GM21717 (cell line): ENCODE results near the gene PCNX2.
"Not testable (repeated sequence)": the region's sequence is repeated elsewhere in the genome, so short reads cannot be mapped to it uniquely, and the experiment has no call there.

Source experiments
- ATAC-seq: cut with Tn5 transposase; IDR thresholded peaks from one replicate; pipeline ENCODE4 v1.9.1; 2021; ENCODE audit warnings: mild to moderate bottlenecking, moderate library complexity; ENCODE audit not compliant: unreplicated experiment

Gene PCNX2

DNA sequence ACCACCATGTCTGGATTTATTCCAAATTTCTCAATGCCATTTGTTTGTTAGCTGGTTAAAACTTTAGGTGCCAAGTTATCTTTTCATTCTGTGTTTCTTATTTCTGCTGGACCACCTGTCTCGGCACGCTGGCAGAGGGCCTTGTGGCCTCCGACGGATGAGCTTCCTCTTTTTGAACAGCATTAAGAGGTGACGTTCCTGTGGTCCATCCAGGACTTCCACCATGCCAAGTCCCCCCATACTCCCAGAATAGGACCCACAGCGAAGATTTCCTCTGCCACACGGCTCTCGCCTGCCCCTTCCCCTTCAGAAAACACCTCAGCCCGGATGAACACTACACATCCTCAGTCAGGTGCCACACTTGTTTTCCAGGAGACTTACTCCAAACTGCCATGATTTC, 271.3 kb downstream of the PCNX2 start:
- ATAC-seq = no peak

DNA sequence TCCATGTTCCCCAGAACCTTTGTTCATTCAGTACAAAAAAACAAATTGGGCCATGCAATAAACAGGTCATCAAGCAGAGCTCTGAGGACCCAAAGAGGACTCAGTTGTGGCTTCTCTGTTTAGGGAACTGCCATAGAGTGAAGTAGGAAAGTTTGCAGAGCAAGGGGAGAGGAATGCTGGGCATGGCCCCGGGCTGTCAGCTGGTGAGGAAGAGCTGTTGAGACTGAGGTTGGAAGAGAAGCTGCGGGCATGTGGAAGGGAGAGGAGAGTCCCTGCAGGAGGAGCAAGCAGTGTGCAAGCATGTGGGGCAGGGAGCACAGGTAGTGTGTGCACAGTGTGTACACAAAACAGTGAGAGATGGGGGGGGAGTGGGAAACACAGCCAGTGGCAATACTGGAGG, 273.3 kb downstream of the PCNX2 start:
- ATAC-seq = no peak

DNA sequence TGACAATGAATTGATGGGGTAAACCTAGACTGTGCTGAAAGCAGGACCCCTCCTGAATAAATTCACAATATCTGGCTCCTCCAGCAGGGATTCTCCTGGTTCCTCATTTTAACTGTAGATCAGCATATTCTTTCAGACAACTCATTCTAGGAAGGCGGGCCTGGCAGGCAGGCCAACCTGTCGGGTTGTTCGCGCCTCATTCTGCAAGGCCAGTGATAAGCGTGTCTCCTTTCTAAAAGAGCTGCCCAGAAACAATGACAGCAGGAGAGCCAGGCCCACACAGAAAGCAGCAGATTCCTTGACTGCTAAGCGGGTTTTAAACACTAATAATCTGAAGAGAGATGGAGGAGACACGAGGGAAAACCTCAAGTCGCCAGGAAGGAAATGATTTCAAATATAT, 275.1 kb downstream of the PCNX2 start:
- no peak for ATAC-seq

DNA sequence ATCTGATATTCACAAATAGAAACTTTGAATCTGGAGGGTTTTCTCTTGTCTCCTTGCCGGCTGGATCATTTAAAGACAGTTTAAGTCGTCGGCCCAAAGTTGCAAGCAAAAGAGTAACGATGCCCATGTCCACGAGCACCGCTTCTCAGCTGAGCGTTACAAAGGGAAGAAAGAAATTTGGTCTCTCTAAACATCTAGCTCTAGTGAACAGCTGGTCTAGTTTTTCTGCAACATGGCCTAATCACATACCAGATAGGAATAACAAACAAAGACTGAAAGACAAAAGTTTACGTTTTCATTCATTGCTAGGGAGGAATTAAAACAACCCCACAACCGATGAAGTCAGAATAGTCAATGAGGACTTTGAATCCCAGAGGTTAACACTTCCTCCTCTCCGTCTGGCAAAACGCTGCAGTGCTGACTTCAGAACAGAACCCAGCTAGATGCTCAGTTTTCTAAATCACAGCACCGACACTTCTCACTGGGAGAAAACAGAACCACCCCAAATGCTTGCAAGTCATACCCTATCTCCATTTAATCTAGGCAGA, 275.7 kb downstream of the PCNX2 start:
- no peak for ATAC-seq

DNA sequence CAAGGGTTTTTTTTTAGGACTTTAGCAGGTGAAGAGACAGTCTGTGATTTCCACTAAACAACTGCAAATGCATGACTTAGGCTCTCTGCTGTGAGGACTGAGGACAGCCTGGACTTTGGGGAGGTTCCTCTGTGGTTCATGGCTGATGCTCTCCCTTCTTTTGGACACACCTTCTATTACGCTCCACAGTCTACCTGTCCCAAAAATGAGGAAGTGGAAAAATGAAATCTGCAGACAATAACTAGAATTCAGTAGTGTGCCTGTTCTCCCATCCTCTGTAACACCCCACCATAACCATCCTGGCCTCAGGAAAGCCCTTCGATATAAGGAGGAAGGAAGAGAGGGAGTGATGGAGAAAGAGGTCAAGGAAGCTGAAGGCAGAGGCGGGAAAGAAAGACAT, 276.4 kb downstream of the PCNX2 start:
- ATAC-seq = no peak

DNA sequence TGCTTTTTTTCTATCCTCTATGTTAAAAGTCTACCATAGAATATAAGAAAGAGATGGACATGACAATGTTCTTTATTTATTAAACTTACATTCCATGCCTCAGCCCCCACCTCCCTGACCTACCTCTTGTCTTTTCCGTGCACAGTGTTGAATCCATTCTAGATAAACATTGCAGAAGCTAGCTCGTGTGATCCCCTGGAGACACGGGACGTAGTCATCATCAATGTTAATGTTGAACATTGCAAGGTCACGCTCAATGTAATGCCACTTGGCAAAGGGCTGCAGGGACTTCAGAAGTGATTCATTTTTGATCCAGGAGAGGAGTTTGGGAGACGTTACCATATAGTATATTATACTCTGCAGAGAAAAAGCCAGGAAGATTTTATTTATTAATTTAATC, 278.7 kb downstream of the PCNX2 start:
- no peak for ATAC-seq

DNA sequence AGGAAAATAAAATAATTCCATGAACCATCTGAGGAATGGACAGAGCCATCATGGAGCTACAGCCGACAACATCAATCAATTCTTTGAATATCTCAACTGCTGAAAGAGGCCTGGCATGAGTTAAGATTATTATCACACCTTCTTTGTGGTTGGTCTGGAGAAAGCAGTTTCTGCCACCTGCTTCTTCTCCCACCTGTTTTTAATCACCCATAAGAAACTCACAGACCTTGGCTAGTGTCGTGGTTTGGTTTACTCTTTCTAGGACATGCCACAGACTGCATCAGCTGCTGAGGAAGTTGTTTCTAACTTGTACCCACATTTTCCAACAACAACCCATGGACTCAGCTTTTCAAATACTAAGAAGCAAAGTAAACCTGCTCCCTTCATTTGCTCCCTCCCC, 279.6 kb downstream of the PCNX2 start:
- peak; percentile 73 for ATAC-seq

DNA sequence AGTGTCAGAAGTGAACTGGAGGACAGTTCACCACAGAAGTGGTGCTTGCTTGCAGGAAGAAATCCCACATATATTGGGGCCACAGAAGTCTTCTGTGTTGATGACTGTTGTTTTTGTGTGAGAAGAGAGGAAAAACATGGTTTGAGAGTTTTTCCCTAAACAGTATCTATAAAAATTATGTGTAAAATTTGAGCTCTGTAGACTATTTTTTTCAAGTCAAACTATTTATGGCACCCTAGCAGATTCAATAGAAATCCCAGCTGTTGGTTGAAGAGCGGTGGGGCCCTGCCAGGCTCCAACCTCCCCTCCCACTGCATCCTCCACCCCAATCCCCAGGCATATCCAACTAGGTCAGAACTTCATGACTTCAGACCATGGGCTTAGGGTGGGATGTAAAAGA, 283.5 kb downstream of the PCNX2 start:
- ATAC-seq = no peak

DNA sequence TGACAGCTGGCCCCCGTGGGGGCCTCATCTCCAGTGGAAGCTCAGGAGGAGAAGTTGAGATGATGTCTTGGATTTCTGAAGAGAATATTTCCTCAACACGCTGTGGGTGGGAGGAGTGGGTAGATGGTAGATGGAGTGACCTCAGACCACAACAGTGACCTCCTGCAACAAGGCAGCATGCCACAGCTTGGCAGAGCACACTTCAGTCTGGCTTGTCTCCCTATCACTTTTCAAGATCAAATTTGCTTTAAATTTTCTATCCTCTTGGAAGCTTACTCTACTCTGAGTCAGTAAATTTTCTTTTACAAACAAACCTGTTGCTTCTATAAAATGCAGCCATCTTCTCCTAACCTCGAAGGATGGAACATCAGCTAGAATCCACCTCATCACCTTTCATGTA, 285.4 kb downstream of the PCNX2 start:
- ATAC-seq = no peak

DNA sequence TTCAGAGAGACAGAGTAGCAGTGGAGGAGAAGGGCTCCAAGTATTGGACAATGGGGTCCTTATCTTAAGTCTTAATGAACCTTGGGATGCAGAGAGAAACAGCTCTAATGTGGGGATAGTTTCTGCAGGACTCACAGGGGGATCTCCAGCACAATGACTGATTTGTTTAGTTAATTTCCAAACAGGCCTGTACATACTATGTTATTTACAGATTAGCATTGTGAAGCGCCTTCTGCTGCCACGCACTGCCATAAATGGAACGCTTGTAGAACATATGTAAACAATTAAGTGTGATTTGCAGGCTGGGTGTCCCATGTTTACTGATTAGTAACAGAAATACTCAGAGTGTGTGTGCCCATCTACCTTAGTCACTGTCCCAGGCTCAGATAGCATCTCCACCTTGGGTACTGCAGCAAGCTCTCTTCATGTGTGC, 289.0 kb downstream of the PCNX2 start:
- no peak for ATAC-seq

DNA sequence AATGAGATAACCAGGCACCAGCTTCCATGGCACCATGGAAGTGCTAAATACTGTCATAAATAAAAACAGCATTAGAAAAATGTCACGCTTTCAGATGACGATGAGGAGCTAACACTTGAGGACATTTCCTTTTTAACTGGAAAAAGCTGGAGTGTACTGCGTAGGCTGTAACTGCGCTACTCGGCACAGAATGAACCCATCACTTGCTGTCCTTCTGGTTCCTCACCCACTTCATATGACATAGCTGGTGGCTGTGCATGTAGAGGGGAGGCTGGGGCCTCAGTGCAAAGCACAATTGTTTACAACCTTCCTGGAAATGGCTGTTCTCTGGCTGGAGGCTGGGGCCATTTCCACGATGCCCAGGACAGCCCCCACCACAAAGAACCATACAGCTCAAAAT, 289.4 kb downstream of the PCNX2 start:
- no peak for ATAC-seq

DNA sequence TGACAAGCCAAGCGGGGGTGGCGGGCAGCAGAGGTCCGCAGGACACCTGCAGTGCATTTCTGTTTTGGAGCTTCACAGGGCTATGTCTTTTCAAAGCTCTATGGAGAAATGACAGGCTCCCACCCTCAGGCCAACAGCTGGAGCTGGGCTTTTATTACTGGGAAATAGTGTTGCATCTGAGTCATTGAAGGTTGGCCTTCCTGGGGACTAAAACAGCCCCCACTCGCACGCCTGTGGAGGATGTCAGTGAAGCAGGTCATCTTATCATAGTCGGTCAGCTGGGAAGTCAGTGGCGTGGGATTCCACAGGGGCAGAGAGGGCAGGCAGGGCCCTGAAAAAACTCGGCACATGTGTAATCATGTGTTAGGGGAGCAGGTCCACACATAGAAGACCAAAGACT, 289.8 kb downstream of the PCNX2 start:
- ATAC-seq = no peak

DNA sequence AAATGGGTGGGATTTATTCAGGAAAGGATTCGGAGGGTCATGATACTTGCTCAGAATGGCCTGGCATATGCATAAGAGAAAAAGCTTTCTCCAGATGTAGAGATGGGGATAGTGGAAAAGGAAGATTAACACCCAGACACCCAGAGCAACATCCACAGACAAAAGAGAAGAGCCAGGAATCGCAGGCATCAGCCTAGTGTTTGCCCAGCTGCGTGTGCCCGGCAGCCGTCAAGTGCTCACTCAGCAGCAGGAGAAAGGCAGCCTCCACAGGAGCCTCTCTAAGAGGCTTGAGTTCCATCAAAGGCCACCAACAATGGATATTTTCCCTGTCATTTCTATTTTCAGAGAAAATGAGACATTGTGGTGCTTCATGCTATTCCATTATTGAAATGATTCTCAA, 290.4 kb downstream of the PCNX2 start:
- no peak for ATAC-seq

DNA sequence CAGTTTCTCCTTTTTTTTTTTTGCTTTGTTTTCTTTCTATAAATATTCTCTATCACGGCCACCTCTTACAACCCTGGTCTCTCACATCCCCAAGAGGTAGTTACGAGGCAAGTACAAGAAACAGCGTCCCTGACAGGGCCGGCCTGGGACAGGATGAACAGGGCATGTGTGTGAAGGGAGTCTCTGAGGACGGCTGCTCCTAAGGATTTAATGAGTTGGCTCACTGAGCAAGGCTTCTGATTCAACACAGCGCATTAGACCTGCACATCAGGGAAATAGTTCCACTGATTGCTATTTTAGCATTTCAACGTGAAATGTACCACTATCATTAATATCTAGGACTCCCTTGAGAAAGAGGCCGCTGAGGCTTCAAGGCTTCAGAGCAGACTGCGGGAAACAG, 291.1 kb downstream of the PCNX2 start:
- no peak for ATAC-seq

DNA sequence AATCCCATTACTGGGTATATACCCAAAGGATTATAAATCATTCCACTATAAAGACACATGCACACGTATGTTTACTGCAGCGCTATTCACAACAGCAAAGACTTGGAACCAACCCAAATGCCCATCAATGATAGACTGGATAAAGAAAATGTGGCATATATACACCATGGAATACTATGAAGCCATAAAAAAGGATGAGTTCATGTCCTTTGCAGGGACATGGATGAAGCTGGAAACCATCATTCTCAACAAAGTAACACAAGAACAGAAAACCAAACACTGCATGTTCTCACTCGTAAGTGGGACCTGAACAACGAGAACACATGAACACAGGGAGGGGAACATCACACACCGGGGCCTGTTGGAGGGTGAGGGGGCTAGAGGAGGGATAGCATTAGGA, 291.9 kb downstream of the PCNX2 start:
- ATAC-seq = not testable (repeated sequence)

DNA sequence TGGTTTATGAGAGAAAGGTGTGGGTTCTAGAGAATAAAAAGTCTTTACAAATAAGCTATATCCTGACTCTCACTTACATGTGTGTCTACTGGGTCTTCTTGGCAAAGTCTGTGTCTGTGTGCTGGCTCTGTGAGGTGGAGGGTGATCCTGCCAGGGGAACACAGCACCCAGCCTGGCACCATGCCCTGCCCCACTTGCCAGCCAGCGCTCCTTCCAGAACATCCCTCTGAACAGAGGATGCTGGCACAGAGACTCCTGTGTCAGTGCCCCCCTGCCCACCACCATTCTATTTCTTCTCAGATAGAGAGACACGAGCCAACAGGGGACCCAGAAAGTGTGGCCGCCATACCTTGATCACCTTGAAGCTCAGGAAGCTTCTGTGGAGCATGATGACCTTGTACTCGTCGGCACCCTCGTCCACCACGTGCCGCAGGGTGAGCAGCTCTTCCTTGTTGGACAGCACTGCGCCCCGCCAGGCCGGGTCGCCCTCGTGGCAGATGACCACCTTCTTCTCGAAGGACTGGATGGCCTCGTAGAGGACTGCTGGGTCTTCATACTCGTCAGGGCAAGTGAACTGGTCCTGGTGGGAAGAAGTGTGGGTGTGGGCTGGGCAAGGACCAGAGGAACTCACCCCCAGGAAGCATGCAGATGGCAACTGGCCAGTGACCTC, 295.4 kb downstream of the PCNX2 start:
- no peak for ATAC-seq

DNA sequence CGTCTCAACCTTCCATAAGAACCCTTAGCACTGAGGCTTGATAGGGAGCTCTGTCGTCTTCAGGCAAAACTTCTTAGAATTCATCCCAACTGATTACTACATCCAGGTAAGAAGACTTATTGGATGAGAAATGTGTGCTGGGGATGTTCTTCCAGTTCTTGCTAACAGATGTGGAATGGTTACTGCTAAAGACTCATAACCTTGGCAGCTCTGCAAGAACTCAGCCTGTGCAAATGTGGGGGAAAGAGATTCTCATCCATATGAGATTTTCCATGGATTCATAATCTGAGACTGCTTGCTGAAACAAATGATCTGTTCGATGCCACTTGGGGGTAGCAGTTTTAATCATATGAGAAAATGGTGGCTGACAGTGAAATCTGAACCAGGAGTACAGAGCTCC, 296.9 kb downstream of the PCNX2 start:
- no peak for ATAC-seq

DNA sequence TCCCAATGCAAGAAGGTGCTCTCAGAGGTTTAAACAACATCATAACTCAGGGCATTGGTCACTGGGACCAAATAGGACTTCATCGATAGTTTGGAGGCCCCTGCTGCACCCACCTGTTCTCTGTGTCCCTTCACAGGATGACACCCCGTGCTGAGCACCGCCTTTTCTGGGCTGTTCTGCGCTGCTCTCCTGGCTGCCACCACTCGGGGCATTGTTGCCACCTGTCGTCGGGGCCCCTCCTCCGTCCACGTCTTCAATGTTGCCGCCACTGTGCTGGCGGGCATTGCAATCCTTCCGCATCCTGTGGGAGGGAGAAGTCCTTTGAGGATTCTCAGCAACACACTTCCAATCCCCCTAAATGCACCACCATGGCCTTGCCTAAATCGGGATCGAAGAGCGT, 297.4 kb downstream of the PCNX2 start:
- ATAC-seq = no peak

DNA sequence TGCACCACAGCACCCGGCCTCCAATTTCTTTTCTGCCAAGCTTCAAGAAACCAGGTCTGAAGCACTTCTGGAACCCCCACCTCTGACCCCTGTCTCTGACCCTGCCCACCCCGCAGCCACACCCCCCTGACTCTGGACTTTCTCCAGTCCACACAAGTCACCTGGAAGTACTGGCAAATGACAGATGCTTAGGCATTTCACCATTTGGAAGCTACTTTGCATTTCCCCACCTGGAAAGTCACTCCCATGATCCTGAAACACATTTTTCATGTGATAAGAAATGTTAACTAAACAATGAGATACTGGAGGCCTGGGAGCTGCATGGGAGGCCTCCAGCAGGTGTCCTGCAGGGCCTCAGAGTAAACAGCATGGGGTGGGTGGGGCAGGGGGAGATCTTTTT, 299.4 kb downstream of the PCNX2 start:
- ATAC-seq = no peak

DNA sequence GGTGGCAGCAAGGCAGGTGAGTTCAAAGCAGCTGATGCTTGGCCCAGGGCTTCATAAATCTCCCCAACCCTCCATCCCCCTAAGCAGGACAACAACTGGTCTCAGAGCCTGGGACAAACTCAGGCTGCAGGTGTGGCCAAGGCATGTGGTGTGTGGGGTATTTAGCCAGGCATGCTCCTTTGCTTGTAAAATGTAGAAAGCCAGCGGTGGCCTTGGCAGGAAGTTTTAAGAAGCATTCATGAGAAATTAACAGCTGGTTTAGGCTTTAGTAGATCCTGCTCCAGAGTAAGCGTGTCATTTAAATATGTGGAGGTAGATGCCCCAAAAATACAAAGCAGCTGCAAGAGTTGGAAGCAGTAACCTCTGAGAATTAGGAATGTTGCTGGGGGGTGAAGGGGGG, 300.3 kb downstream of the PCNX2 start:
- ATAC-seq = no peak

DNA sequence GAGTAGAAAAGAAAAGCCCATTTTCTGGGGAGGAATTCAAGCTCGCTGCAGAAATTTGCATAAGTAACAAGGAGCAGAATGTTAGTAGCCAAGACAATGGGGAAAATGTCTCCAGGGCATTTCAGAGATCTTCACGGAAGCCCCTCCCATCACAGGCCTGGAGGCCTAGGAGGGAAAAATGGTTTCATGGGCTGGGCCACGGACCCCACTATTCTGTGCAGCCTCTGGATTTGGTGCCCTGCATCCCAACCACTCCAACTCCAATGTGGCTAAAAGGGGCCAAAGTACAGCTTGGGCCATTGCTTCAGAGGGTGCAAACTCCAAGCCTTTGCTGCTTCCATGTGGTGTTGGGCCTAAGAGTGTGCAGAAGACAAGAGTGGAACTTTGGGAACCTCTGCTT, 302.0 kb downstream of the PCNX2 start:
- ATAC-seq = no peak

DNA sequence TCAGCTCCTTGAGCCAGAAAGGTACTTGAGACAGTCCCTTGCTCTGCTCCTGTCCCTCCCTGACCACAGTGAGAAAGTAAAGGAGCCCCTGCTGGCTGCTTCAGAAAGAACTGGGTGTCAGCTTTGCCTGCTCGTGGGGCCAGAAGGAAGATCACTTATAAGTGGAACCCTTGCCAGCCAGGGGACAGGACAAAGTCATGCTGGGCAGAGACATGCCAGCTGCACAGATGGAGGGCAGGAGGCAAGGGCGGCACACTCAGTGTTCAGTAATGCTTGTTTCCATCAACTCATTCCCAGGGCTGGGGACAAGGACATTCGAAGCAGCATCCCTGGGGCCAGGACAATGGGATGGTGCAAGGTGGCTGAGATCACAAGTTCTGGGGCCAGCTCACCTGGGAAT, 303.3 kb downstream of the PCNX2 start:
- no peak for ATAC-seq

DNA sequence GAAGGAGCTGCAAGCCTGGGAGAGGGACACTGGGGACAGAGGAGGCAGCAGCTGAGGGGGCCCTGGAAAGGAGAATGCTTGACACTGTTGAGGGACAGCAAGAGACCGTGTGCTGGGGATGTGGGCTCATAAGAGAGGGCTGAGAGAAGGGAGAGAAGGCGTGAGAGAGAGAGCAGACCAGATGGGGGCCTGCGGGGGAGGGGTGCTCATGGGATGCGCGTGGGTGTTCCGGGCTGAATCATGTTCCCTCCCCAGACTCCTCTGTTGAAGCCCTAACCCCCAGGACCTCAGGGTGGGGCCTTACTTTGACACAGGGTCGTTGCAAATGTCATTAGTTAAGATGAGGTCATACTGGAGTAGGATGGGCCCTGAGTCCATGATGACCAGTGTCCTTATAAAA, 304.3 kb downstream of the PCNX2 start:
- no peak for ATAC-seq
